ENCODE results near the gene RASGRF1.
"Not testable (repeated sequence)": the region's sequence is repeated elsewhere in the genome, so short reads cannot be mapped to it uniquely, and the experiment has no call there.

Gene RASGRF1

DNA sequence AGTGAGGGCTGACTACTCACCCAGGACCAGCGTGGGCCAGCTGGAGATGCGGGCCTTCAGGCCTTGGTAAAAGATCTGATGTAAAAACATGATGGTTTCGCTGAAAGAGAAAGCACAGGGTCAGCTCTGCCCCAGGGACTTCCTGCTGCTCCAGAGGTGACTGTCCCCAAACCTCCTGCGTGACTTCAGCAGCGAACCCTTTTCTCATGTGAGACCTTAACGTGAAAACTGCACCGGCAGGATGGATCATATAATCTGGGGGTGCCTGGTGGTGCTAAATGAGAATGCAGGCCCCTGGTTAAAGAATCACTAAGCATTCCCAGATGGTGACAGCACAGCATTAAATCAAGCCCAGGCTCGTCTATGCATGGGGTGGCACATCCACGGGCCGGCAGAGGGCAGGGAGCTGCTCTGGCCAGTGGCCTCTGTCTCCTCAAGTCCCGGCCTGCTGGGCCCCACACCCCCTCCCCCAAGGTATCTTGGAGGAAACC lies 55.4 kb downstream of the RASGRF1 start:
- DNase-seq, result no peak

DNA sequence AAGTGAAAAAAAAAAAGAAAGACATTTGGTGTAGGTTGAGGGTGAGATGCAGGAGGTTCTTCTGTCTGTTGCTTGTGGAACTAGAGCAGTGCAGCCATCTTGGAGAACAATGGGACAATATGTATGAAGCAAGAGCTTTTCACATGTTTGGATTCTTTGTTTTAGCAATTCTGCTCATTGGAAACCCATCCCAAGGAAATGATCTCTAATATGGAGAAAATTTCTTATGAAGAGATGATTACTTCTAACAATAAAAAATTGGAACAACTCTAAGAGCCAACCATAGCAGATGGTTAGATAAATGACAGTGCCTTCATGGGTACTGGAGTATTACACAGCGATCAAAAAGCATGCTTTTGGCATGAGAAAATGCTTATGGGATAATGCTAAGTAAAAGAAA lies 56.3 kb downstream of the RASGRF1 start:
- DNase-seq, result no peak

DNA sequence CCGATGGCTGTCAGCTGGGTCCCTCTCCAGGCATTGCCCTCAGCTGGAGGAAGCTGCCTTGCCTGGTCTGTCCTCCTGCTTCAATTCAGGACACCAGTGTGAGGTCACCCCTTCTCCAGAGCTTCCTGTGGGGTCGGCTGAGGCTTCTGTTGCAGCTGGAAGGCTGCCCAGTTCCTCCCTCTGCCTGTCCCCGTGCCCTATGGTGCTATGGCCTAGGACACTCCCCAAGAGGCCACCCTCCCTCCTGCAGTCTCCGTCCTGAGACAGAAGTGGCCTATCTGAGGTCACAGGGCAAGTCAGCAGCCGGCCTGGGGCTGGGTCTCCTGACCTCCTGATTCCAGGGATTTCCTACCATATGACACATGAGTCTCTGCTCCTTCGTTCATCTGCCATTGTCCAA lies 57.9 kb downstream of the RASGRF1 start:
- no peak for DNase-seq

DNA sequence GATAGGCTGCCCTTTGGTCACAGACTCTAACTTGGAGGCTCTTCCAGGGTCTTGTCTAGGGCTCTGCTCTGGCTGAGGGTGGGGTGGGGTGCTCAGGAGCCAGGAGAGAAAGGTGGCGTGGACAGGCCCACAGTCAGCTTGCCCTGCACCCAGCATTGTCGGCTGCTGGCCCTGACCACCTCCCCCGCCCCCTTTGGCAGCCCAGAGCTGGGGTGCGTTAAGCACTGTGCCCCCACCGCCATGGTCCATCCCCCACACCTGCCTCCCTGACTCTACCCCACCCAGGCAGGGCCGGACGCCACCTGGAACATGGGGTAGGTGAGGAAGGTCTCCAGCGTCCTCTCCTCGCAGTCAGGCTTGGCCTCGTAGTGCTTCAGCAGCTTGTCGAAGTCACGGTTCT lies 58.8 kb downstream of the RASGRF1 start:
- no peak for DNase-seq

DNA sequence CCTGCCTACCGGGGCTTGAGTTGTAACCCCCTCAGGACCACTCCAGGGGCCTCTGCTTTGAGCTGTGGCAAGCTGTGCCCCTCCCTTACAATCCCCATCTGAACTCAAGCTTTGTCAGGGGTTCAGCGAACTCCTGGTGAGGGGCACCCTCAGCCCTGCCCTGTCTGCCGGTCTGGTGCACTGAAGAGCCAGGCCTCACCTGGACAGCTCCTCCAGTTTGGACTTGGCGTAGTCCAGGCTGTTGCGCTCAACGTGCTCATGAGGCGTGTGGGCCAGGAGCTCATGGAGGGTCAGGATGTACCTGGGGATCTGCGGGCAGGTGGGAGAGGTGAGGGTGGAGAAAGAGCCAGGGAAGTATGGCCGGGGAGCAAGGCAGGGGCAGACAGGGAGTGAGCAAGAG lies 59.4 kb downstream of the RASGRF1 start:
- no peak for DNase-seq

DNA sequence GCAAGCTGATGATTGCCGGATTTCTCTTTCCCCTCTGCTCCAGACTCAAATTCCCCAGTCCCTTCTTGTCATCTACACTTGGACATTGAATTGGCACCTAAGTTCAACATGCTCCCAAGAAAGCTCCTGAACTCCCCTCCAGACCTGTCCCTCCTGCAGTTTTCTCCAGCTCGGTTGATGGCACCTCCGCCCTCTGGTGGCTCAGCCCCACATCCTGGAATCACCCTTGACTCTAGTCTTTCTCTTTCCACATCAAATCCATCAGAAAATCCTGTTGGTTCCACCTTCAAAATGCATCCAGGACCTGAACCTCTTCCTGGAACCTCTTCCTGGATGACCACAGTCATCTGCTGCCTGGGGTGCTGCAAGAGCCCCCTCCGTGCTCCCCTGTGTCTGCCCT lies 60.1 kb downstream of the RASGRF1 start:
- DNase-seq, result no peak

DNA sequence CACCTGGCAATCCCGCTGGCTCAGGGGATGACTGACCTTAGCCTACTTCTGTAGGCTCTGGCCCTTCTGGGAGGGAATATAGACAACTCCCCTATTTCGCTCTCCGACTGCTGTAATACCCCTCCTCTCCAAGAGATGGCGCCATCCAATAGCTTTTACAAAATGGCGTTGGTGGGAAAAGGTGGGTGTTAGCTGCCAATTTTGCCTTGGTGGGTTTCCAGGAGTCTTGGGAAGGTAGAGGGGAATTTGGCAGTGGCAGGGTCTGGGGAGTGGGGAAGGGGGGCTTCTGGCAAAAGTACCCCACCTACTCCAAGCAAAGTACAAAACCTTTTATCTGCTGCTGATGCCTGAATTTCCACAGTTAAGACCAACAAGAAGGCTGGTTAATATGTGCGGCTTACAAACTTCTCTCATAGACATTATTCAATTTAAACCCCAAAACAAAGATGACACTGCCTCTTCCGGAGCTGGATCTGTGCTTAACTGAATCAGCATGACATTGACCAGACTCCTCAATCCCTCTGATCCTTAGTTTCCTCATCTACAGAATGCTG lies 62.1 kb downstream of the RASGRF1 start:
- DNase-seq, result no peak

DNA sequence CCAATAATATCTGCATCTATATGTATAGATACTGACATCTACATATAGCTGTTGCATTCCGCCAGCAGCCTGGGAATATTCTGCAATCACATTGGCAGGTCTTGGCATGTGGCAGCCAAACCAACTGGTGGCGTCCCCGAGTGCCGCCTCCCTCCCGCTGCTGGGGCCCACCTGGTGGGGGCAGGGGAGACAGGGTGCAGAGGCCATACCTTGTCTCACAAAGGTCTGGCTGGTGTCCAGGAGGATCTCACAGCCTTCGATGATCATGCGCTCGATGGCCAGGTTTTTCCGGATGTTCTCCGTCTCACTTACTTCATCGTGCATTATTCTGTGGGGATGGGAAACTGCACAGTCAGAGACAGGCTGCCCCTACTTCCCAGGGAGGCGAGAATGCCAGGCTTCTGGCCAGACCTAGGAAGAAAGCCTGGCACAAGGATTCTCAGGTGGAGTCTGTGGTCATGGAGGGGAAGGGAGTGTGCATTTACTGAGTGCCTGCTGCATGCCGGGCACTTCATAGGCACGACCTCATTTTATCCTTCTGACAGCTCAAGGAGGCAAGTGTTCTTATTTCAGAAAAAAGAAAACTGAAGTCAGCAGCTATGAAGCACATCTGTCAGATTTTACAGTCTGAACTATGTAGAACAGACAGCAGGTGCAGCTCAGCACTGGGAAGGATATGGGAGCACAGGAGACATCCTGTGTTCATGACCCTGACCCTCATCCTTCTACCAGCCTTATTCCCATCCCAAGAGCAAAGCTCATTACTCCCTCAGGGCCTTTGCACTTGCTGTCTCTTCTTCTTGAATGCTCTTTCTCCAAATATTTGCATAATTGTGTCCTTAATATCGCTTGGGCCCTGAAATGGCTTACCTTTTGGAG lies 62.8 kb downstream of the RASGRF1 start:
- no peak for DNase-seq

DNA sequence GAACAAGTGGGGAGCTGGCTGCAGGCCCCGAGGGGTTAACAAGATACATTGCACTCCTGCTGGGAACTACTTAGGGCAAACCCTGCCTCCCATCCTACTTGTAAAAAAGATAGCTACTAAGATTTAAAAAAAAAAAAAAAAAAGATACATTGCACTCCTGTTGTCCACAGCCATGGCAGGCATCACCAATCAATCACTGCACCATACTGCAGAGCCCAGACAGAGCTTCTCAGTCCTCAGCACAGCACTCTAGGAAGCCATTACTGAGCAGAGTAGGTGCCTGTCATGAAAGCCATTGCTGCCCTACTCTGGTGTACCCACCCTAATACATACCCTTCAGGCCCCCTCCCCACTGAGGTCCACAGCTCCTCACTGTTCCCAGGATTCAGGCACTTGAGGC lies 64.8 kb downstream of the RASGRF1 start:
- DNase-seq, result no peak

DNA sequence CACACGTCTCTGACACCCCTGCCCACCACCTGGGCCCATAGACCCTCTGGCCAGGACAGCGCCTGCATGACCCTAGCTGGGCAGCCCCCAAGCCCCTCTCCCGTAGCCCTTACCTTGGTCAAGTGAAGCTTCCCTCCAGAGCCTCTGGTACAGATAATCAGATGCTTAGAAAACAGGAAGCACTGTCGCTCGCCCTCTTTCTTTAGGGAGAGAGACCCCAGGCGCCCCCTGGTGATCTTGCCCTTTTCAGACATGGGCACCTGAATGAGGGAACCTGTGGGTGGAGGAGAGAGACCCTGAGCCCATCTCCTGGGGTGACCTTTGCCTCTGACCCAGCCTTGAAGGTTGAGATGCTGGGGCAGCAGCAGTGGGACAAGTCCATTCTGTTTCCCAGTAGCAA lies 65.4 kb downstream of the RASGRF1 start:
- DNase-seq, result no peak

DNA sequence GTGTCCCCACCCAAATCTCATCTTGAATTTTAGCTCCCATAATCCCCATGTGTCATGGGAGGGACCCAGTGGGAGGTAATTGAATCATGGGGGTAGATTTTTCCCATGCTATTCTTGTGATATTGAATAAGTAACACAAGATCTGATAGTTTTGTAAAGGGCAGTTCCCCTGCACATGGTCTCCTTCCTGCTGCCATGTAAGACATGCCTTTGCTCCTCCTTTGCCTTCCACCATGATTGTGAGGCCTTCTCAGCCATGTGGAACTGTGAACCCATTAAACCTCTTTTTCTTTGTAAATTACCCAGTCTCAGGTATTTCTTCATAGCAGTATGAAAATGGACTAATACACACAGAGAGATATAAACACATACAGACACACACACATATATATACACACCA lies 66.1 kb downstream of the RASGRF1 start:
- DNase-seq, result not testable (repeated sequence)

DNA sequence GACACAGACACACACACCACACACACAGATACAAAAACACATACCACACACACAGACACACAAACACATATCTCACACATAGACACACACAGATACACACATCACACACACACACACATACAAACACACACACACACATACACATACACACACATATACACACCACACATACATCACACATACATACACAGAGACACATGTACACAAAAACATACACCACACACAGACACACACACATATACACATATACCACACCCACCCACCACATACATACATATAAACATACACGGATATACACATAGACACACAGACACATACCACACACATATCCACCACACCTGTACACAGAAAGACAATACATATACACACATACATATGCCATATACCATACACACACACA lies 66.7 kb downstream of the RASGRF1 start:
- DNase-seq, result no peak

DNA sequence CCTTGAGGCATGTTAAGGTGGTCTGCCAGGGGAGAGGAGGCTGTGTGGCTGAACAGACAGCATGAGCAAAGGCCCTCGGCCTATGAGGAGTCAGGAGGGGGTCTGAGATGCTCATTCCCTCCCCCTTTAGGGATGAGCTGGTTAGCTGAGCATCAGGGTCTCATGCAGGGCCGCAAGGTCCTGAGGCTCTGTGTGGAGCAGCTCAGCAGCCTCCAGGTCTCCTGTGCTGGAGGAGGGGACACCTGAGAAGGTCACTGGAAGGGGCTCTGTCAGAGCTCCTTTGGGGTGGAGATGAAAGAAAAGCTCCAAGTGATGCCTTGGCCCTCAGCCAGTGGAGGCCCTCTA lies 67.1 kb downstream of the RASGRF1 start:
- no peak for DNase-seq

DNA sequence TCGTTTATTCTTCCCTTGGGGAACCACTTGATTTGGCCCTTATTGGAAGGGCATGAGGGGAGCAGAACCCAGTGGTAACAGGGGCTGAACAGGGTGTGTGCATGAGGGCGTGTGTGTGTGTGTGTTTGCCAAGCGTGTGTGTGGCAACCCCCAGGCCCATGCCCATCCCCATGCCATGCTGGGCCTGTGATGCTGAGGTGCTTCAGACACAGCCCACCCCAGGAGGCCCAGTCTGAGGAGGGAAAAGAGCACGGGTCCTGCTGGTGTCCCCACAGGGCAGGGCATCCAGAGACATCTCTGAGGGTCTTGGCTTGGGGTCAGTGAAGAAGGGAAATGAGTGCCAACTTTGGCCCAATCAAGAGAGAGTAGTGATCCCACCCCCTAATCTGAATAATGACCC lies 71.6 kb downstream of the RASGRF1 start:
- no peak for DNase-seq

DNA sequence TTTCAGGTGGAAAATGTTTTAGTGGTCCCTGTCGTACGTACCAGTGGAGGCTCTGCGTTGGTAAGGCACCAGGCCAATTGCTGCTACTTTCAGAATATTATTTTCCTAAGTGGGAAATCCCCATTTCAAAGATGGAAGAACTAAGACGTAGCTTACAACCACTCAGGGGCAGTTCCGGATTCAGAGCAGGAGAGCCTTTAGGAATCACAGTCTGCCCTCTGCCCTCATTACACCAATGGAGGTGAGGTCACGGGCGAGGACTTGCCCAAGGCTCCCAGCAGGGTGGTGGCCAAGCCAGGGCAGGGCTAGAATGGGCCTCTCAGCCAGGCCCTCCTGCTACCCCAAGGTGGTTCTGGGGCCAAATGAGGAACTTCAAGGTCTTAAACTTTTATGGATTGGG lies 72.6 kb downstream of the RASGRF1 start:
- no peak for DNase-seq

DNA sequence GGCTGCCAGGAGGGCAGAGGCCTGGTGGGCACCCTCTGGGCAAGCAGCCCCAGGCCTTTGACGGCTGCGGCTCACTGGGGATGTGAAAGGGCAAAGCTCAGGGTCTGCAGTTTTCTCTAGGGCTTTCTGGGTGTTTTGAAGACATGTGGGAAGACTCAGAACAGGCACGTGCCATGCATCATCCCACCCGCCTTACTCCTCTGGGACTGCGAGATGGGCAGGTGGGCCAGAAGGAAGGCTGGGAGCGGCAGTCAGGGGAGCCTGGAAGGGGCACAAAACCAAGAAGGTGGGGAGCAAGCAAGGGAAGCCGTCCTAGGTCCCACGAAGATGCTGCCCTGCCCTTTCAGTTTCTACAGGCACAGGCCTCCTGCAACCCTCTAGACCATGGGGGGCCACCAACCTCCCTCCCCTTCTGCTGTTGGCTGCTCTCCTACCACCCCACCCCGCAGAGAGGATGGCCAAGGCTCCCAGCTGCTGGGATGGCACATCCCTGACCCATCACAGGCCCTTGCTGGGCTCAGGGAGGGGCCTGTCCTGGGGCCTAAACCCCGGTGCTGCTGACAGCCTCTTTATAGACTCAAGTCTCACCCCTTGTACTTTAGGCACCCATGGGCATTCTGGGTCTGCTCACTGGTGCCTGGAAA lies 73.9 kb downstream of the RASGRF1 start:
- no peak for DNase-seq

DNA sequence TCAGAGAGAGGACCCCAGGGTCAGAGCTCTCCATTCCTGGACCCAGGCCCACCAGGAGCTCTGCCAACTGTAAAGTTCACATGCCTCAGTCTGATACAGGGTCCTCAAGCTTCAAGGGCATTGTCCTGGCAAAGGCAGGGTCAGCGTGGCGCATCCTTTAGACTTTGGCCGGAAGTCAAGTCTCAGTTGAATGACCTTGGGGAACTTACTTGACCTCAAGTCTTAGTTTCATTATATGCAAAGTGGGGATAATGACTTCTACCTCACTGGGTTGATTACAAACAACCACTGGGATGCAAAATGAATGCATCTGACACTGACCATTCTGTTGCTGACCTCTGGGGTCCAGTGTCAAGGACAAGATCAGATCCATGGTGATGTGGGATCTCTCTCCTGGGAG lies 75.2 kb downstream of the RASGRF1 start:
- no peak for DNase-seq

DNA sequence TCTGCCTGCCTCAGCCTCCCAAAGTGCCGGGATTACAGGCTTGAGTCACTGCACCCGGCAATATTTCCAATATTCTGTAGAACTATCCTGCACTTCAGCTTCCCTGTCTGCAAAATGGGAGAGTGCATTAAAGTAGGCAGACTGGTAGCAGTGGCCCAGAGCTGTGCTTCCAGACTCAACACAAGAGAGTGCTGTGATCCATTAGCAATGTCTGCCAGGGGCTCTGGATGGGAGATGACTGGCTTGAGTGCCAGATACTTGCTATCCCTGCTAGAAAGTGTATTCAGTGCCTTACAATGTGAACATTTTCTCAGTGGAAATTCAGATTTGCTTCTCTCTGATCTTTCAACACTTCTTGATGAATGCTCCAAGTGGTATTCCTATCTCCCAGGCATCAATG lies 80.3 kb downstream of the RASGRF1 start:
- DNase-seq, result no peak

DNA sequence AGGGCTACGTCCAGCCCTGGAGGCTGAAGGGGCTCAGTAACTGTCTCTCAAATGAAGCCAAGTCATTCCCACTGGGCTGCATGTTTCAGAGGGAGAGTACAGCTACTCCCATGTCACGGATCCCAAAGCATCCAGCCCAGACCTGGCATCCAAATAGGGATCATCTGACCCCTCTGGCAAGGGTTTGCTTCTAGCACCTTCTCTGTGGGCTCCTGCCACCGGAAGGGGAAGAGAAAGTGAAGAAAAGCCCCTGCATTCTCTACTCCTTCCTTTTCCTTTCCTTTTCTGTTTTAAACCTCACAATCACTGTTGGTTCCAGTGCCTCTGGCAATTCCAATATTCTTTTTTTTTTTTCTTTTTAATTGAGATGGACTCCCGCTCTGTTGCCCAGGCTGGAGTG lies 81.2 kb downstream of the RASGRF1 start:
- no peak for DNase-seq

DNA sequence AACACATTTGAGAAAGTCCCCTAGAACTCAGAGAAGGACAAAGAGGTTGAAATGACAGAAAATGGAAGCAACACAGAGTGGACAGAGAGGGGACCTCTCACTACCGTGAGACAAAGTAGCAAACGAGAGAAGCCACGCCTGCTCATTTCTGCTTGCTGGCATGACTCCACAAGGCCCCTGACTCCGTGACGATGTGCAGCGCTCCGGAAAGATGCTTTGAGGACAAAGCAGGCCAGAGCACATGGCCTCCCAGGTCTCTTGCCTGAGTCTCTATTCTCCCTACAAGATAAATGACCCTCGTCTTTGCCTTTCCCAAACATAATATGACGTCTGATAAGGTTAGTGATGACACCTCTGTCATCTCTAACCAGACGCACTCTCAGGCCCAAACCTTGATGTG lies 81.9 kb downstream of the RASGRF1 start:
- DNase-seq, result no peak

DNA sequence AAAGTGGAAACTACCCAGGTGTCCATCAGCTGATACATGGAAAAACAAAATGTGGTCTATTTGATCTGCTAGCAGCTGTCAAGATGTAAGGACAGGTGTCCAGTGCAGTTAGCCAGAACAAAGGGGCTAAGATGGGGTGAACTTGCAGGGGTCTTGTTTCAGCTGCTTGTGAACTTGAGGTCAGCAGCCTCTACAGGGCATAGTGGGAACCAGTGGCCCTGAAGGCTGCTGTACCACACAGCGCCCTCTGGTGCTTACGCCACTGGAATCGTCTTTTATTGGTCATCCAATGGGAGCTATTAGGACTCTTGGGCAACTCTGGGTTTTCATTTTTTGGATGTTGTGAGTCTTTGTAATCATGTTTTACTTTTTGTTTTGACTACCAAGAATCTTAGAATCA lies 83.5 kb downstream of the RASGRF1 start:
- no peak for DNase-seq

DNA sequence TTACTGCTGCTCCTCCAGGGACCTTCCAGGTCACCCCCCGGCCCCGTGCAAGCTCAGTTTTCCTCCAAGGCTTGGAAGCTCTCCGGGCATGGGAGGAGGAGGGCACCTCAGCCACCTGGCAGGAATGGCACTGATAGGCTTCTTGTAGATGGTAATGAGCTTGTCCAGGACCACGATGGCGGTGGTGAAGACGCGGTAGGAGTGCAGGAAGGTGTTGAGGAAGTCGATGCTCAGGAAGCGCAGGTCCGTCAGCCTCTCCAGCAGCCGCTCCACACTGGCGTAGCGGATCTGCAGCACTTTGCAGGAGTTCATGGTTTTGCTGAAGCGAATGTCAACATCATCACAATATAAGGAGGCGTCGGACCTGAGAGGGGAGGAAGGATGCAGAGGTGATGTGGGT lies 84.5 kb downstream of the RASGRF1 start:
- no peak for DNase-seq

DNA sequence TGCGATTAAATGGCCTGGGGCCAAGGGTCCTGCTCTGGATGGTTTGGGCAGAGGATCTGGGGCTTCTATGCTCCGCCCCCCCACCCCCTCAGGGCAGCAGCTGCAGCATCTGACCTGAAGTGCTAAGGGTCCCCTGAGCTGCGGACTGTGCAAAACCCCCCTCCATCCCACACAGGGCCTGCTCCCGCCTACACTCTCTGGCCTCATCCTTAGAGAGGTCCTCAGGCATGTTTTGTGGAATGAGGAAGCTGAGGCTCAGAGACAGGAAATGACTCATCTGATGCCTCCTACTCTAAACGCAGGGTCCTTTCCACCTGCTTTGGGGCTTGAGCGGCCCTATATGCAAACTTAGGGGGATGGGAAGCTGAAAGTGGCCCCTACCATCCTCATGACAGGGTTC lies 86.2 kb downstream of the RASGRF1 start:
- DNase-seq, result no peak

DNA sequence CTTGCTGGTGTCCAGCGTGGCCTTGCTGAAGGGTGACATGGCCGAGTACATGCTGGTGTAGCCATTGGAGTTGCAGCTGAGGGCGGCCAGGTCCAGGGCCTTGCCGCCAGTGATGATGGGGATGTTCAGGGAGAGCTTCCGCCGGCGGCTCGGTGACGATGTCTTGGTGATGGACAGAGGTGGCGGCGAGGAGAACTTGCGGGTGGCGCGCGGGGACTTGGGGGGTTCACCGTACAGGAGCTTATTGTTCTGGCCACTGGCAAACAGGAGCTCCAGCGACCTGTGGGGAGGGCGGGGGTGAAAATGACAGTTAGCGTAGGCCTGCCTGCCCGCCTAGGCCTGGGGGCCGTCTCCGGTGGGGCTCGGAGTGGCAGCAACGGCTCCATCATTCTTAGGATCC lies 86.7 kb downstream of the RASGRF1 start:
- no peak for DNase-seq

All from NCI-H2029 (cell line).